Upper lobe of left lung (tissue), 6 donors: ENCODE data around the gene CDK15. TPM values are rescaled to one million over a fixed set of nuclear protein-coding genes. Genes with fewer than 3 reads are reported as not detected.

ENCODE experiments used
- ATAC-seq, 2 donors: fragments of 200-7000 bp; cut with Tn5 transposase; one replicate each; pipeline ENCODE4 v1.9.1; 2022; ENCODE audit warnings: mild to moderate bottlenecking in 2 of 2, moderate library complexity in 2 of 2; ENCODE audit not compliant: low FRiP score in 2 of 2
- DNase-seq, 2 donors: peaks; one replicate each; pipeline ENCODE4 v3.0.0-alpha.2; 2019 to 2020
- H3K27ac ChIP-seq, 4 donors: fragments of 200-600 bp; sonication (generic); one replicate each; pipeline ENCODE4 v1.5.1; 2016 to 2019
- H3K27me3 ChIP-seq, 4 donors: fragments of 200-600 bp; sonication (generic); one replicate each; pipeline ENCODE4 v1.5.1; 2017 to 2019
- H3K36me3 ChIP-seq, 4 donors: fragments of 200-600 bp; sonication (generic); one replicate each; pipeline ENCODE4 v1.5.1; 2016 to 2019
- H3K4me1 ChIP-seq, 4 donors: fragments of 200-600 bp; sonication (generic); one replicate each; pipeline ENCODE4 v1.5.1; 2018 to 2019
- H3K4me3 ChIP-seq, 4 donors: fragments of 200-600 bp; sonication (generic); one replicate each; pipeline ENCODE4 v1.5.1; 2017 to 2019; ENCODE audit warnings: mild to moderate bottlenecking in 2 of 4, moderate library complexity in 1 of 4
- H3K9me3 ChIP-seq, 4 donors: fragments of 200-600 bp; sonication (generic); one replicate each; pipeline ENCODE4 v1.5.1; 2018 to 2019
- CTCF ChIP-seq, 6 experiments: fragments of 450-650 bp in 4 of 6; fragments of 200-600 bp in 2 of 6; sonication (generic) in 2 of 6; IDR thresholded peaks; one replicate each; pipeline ENCODE4 v1.5.1; 2016 to 2019; ENCODE audit warnings: antibody characterized with exemption in 6 of 6
- EP300 ChIP-seq, 4 donors: sonication (generic); formaldehyde crosslinking; IDR thresholded peaks; one replicate each; pipeline ENCODE4 v1.5.1; 2017; ENCODE audit warnings: antibody characterized with exemption in 4 of 4, control low read depth in 2 of 4
- POLR2A ChIP-seq, 4 donors: fragments of 450-650 bp; IDR thresholded peaks; one replicate each; pipeline ENCODE4 v1.5.1; 2016 to 2017; ENCODE audit warnings: antibody characterized with exemption in 4 of 4, mild to moderate bottlenecking in 2 of 4
- POLR2AphosphoS5 ChIP-seq, 2 donors: sonication (generic); formaldehyde crosslinking; IDR thresholded peaks; one replicate each; pipeline ENCODE4 v1.5.1; 2017; ENCODE audit warnings: antibody characterized with exemption in 2 of 2
- WGBS, 2 donors: methylation state at CpG; one replicate each; pipeline ENCODE4 v1.1.5; 2017 to 2018; 5-methylcytosine and 5-hydroxymethylcytosine counted together
- total RNA-seq, 6 donors: library from RNA; depleted of rRNA in 4 of 6; stranded (reverse); fragments of >200 nt in 4 of 6; gene quantifications; one replicate each; pipeline versions ENCODE4 v1.1.0 to v1.2.1, GENCODE V29; 2016 to 2021
- donor health status: DM: no; HTN: no; CAD: no; lungs with moderate emphysema.
- donor health status: DM: no; HTN: yes; CAD: no; lungs with severe emphysema.

The CDK15 gene
- total RNA-seq, 6 donors from 2014 or later: 0.10 to 3.4 (median 1.3) TPM

GRCh38 chr2:201821080-201821479 is 14.7 kb downstream of the CDK15 start:
- H3K4me3 ChIP-seq: no peak overlapping the region
- no peaks in the 10 kb centered on the region for H3K9me3 ChIP-seq
- H3K27ac ChIP-seq: no peak overlapping the region
- H3K27me3 ChIP-seq: no peaks in the 10 kb centered on the region
- no peaks in the 10 kb centered on the region for H3K36me3 ChIP-seq
- WGBS, 2 donors: 91 to 98% methylated on average over 5 of the region's 5 CpGs
- DNase-seq (no peak), ATAC-seq (no peak)
- TF ChIP-seq CTCF (IDR thresholded peaks at IDR 0.05): no peak
- TF ChIP-seq EP300 (IDR thresholded peaks at IDR 0.05): no peak
- TF ChIP-seq POLR2AphosphoS5 (IDR thresholded peaks at IDR 0.05): no peak
- TF ChIP-seq POLR2A (IDR thresholded peaks at IDR 0.05): no peak
- H3K4me1 ChIP-seq: no peaks in the 10 kb centered on the region

GRCh38 chr2:201824212-201824611 is 17.9 kb downstream of the CDK15 start:
- WGBS, 2 donors: 71 to 73% methylated on average over 1 of the region's 1 CpG
- TF ChIP-seq CTCF (IDR thresholded peaks at IDR 0.05): no peak
- TF ChIP-seq POLR2A (IDR thresholded peaks at IDR 0.05): no peak
- no peak for TF ChIP-seq POLR2AphosphoS5 (IDR thresholded peaks at IDR 0.05)
- no peak for TF ChIP-seq EP300 (IDR thresholded peaks at IDR 0.05)

DNA sequence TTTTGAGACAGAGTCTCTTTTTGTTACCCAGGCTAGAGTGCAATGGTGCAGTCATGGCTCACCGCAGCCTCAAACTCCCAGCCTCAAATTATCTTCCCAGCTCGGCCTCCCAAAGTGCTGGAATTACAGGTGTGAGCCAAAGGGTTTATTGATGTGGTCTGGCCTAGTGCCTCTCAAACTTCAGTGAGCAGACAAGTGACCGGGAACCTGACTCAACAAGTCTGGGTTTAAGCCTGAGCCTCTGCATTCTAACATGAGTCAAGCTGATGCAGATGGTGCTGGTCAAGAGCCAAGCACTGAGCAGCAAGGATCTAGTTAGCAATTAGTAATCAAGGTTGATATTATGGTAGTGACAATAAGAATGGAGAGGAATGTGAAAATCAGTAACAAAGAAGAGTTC is 21.3 kb downstream of the CDK15 start:
- DNase-seq: no peak
- Histone ChIP-seq H3K36me3 (no peaks in the 10 kb centered on the region), H3K9me3 (no peaks in the 10 kb centered on the region), H3K4me3 (no peak overlapping the region), H3K4me1 (no peaks in the 10 kb centered on the region), H3K27ac (no peak overlapping the region), H3K27me3 (no peaks in the 10 kb centered on the region)
- ATAC-seq: no peak
- 94 to 97% methylated on average over 3 of the region's 3 CpGs for WGBS, 2 donors
- TF ChIP-seq CTCF (IDR thresholded peaks at IDR 0.05) (no peak), EP300 (IDR thresholded peaks at IDR 0.05) (no peak), POLR2A (IDR thresholded peaks at IDR 0.05) (no peak), POLR2AphosphoS5 (IDR thresholded peaks at IDR 0.05) (no peak)

More at GRCh38 chr2:201824212-201824611, 17.9 kb downstream of the CDK15 start:
- ATAC-seq (no peak), DNase-seq (no peak)
- Histone ChIP-seq H3K4me3 (no peak overlapping the region), H3K36me3 (no peaks in the 10 kb centered on the region), H3K27me3 (no peaks in the 10 kb centered on the region), H3K27ac (no peak overlapping the region), H3K9me3 (no peaks in the 10 kb centered on the region), H3K4me1 (no peaks in the 10 kb centered on the region)

DNA sequence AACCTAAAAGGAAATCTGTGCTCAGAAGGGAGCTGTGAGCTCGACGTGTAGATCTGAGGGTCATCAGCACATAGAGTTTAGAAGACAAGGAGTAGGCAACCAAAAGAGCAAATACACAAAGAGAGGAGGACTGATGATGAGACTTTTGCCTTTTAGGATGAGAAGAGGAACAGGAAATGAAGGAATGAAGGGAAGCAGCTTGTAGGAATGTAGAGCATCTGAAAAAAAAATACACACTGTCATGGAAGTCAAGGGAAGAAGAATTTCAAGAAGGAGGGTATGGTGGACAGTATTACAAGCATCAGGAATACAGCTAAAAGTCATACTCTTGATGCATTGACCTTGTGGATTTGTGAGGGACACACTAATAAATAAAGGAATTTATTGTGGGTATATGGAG is 21.9 kb downstream of the CDK15 start:
- no peaks in the 10 kb centered on the region for H3K4me1 ChIP-seq
- WGBS, 2 donors: 75 to 86% methylated on average over 2 of the region's 2 CpGs

More for the DNA sequence above, 21.9 kb downstream of the CDK15 start:
- no peak for DNase-seq
- Histone ChIP-seq H3K27me3 (no peaks in the 10 kb centered on the region), H3K4me3 (no peak overlapping the region), H3K36me3 (no peaks in the 10 kb centered on the region), H3K9me3 (no peaks in the 10 kb centered on the region), H3K27ac (no peak overlapping the region)
- ATAC-seq: no peak
- TF ChIP-seq POLR2A (IDR thresholded peaks at IDR 0.05) (no peak), EP300 (IDR thresholded peaks at IDR 0.05) (no peak), POLR2AphosphoS5 (IDR thresholded peaks at IDR 0.05) (no peak), CTCF (IDR thresholded peaks at IDR 0.05) (no peak)
